ENCODE results near the gene ODF2L.

DNA sequence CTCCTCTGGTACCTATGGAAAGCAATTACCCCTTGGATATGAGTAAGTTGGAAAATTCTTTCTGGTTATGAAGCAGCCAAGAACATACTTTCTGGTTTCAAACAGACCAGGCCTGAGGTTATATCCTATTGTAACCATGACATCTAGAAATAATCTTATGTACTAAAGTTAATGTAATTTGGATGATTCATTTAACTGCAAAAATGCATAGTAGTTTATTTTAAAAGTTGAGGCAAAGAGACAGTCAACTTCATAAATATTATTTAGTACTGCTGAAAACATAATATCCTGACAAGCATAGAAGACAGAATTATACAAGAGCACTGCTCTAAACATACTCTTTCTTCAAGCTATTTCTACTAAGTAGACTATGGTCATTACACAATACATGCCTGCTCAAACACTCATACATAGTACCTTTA lies 25.5 kb downstream of the ODF2L start:
- TF ChIP-seq EZH2 (IDR thresholded peaks at IDR 0.05; ENCODE audit: borderline replicate concordance) (no peak), EZH2phosphoT487 (IDR thresholded peaks at IDR 0.05; ENCODE audit: low read depth, severe bottlenecking, unreplicated experiment) (no peak)
- TF ChIP-seq, protein P1, sequence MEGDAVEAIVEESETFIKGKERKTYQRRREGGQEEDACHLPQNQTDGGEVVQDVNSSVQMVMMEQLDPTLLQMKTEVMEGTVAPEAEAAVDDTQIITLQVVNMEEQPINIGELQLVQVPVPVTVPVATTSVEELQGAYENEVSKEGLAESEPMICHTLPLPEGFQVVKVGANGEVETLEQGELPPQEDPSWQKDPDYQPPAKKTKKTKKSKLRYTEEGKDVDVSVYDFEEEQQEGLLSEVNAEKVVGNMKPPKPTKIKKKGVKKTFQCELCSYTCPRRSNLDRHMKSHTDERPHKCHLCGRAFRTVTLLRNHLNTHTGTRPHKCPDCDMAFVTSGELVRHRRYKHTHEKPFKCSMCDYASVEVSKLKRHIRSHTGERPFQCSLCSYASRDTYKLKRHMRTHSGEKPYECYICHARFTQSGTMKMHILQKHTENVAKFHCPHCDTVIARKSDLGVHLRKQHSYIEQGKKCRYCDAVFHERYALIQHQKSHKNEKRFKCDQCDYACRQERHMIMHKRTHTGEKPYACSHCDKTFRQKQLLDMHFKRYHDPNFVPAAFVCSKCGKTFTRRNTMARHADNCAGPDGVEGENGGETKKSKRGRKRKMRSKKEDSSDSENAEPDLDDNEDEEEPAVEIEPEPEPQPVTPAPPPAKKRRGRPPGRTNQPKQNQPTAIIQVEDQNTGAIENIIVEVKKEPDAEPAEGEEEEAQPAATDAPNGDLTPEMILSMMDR (IDR thresholded peaks at IDR 0.05; ENCODE audit: poor library complexity): no peak
